Forelimb muscle (tissue), 1 donor: ENCODE measurements around the gene C2CD4D. TPM values are rescaled to one million over a fixed set of nuclear protein-coding genes. Genes with fewer than 3 reads are reported as not detected.
"Not testable (repeated sequence)": the region's sequence is repeated elsewhere in the genome, so short reads cannot be mapped to it uniquely, and the experiment has no call there.

ENCODE experiments used
- DNase-seq: peaks from one replicate; pipeline ENCODE4 v3.0.0-alpha.2; 2013; ENCODE audit warnings: low read depth
- polyA plus RNA-seq: library from polyadenylated mRNA; unstranded; fragments of 120-200 nt; gene quantifications from one replicate; pipeline ENCODE4 v1.2.1, GENCODE V29; 2013; ENCODE audit not compliant: insufficient read length

The C2CD4D gene
- polyA plus RNA-seq: 0.23 TPM

DNA sequence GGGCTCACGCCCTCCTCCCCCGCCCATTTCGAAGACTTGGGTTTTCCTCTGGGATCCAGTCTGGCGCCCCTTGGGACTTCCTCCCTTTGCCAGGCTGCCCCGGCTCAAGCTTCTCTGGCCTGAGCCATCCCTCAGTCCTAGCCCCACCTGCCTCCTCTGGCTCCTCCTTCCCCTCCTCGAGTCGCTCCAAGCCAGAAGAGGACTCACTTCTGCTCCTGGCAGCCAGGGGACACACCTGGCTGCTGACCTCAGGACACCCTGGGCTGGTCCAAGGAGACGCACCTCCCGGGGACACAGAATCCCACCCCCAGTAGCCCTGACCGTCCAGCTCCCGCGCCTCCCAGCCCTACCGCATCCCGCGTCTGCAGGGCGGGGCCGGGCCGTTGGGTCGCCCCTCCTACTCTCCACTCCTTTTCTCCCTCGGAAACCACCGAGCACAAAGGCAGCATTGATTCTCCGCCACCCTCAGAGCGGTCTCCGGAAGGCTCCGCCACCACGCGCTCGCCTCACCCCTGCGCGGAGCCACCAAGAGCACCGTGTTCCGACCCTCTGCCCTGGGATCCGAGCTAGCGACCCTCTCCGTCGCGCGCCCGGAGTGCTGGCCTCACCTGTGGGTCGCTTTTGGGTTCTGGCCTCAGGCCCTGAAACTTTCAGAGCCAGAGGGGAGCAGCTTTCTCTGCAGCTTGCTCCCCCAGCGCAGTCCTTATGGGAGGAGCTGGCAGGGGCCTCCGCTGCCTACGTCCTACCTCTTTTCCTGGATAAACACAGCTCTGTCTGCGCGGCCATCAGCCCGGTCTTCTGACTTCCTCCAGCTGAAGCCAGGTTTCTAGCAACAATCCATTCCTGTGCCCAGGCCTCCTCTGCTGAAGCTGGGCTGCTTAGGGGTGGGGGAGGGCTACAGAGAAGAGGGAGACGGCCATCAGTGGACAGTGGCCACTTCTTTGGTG is at the start of gene C2CD4D:
TSS of gene C2CD4D (minus strand) at position 364 of the 947 bp plus-strand sequence. CDS start 831 bp downstream, outside the sequence.
- DNase-seq: no peak

- DNase-seq: no peak
Measured at GRCh38 chr1:151888972-151889570, 49.5 kb upstream of the C2CD4D start.

- no peak for DNase-seq
Measured at GRCh38 chr1:151887028-151887427, 47.4 kb upstream of the C2CD4D start.

DNA sequence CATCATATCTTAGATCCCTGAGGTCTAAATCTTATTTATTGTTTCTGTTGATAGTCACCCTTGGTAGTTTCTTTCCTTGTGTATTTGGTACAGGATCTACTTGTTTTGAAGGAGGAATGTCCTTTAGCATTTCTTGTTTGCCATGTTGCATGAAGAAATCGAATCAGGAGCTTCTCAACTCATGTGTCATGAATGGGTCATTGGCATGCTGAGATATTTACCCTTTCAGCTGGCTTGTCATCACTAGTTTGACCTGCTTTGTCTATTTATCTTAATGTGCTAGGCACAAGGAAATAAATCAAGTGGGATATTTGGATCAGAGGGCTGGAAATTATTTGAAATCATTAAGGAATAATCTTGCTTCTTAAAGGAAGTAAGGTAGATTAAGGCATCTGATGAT is 45.9 kb upstream of the C2CD4D start:
- no peak for DNase-seq

DNA sequence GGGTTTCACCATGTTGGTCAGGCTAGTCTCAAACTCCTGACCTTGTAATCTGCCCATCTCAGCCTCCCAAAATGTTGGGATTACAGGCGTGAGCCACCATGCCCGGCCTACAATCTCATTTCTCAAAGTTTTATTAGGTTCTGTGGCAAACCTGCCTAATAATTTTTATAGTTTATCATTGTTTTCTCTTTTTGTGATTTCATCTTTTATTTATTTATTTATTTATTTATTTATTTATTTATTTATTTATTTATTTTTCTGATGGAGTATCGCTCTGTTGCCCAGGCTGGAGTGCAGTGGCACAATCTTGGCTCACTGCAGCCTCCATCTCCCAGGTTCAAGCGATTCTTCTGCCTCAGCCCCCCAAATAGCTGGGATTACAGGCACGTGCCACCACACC is 45.3 kb upstream of the C2CD4D start:
- not testable (repeated sequence) for DNase-seq

DNA sequence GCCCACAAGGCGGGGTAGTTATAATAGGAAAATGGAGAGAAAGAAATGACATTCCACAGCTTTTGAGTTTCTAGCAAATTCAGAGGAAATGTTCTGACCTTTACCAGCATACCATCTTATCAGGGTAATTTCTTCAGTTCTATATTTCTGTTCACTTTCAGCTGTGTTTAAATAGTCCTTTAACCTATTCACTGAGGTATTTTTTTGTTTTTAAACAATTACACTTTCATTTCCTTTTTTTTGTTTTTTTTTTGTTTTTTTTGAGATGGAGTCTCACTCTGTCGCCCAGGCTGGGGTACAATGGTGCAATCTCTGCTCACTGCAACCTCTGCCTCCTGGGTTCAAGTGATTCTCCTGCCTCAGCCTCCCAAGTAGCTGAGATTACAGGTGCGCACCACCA is 44.8 kb upstream of the C2CD4D start:
- DNase-seq: not testable (repeated sequence)

GRCh38 chr1:151883898-151884297 is 44.3 kb upstream of the C2CD4D start:
- not testable (repeated sequence) for DNase-seq

DNA sequence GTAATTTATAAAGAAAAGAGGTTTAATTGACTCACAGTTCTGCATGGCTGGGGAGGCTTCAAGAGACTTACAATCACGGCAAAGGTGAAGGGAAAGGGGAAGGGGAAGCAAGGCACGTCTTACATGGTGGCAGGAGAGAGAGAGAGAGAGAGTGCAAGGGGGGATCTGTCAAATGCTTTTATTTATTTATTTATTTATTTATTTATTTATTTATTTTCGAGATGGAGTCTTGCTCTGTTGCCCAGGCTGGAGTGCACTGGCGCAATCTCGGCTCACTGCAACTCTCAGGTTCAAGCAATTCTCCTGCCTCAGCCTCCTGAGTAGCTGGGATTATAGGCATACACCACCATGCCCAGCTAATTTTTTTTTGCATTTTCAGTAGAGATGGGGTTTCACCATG is 43.3 kb upstream of the C2CD4D start:
- DNase-seq: not testable (repeated sequence)

DNA sequence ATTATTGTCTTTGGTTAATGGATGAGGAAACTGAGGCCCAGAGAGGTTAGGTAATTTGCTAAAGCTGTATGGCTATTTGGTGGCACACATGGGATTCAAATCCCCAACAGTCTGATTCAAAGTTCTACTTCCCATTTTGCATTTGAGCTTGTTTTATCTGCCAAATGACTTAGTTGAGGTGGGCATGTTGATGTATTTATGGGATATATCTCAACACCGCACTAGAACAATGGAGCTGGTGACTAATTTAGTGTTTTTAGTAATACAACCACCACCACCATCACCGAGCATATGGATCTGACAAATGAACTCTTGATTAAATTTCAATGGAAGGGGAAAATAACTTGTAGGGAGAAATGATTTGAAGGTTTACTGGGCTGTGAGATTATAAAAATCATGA is 42.8 kb upstream of the C2CD4D start:
- no peak for DNase-seq

- DNase-seq: no peak
Measured at GRCh38 chr1:151881479-151881878, 41.9 kb upstream of the C2CD4D start.

GRCh38 chr1:151875419-151876097 is 35.9 kb upstream of the C2CD4D start:
- DNase-seq: no peak

GRCh38 chr1:151872776-151873175 is 33.2 kb upstream of the C2CD4D start:
- not testable (repeated sequence) for DNase-seq

- no peak for DNase-seq
Measured at GRCh38 chr1:151871284-151872030, 31.8 kb upstream of the C2CD4D start.

DNA sequence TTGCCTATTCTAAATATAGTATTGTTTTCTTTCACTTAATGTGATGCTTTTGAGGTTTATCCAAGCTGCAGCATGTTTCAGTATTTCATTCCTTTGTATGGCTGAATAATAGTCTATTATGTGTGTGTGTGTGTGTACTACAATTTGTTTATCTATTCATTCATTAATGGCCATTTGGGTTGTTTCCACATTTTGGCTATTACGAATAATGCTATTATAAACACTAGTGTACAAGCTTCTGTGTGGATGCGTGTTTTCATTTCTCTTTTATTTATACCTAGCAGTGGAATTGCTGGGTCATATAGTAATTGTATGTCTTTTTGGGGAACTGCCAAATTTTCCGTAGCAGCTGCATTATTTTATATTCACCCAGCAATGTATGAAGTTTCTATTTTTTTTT is 28.9 kb upstream of the C2CD4D start:
- DNase-seq: no peak

DNA sequence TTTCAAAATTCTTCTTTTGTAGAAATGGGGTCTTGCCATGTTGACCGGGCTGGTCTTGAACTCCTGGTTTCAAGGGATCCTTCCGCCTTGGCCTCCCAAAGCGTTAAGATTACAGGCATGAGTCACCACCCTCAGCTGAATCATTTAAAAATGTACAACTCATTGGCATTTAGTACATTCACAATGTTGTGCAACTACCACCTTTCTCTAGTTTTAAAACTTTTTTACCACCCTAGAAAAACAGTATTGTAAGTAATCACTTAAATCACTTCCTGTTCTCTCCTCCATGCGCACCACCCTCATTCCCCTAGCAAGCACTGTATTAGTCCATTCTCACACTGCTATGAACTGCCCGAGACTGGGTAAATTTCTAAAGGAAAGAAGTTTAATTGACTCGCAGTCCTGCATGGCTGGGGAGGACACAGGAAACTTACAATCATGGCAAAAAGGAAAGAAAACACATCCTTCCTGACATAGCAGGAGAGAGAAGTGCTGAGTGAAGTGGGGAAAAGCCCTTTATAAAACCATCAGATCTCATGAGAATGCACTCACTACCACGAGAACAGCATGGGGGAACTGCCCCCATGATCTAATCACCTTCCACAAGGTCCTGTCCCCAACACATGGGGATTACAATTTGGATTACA is 28.3 kb upstream of the C2CD4D start:
- DNase-seq: no peak

DNA sequence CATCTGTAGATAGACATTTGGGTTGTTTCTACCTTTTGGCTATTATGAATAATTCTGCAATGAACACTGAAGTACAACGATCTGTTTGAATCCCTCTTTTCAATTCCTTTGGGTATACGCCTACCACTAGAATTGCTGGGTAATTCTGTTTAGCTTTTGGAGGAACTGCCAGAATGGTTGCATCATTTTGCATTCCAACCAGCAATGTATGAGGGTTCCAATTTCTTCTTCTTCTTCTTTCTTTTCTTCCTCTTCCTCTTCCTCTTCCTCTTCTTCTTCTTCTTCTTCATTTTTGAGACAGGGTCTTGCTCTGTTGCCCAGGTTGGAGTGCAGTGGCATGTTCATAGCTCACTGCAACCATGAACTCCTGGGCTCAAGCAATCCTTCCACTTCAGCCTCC is 27.7 kb upstream of the C2CD4D start:
- no peak for DNase-seq

GRCh38 chr1:151864411-151864810 is 24.8 kb upstream of the C2CD4D start:
- DNase-seq: no peak

DNA sequence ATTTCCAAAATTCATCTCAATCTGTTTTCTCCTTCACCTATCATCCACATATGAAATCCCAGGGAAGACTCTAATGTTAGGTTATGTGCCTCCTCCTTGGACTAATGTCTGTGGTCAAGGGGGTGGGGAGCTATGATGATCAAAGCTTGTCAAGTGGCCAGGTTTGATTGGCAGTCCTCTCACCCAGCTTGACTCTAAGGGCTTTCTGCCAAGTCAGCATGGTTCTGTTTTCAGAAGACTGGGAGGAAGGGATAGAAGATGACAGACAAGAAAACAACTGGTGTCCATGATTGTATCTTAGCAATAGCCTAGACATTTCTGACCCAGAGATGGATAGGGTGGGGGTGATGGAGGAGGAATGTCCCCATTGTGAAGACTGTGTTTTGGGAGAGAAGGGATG is 23.0 kb upstream of the C2CD4D start:
- DNase-seq: no peak

- no peak for DNase-seq
Measured at GRCh38 chr1:151860504-151861187, 21.0 kb upstream of the C2CD4D start.

- no peak for DNase-seq
Measured at GRCh38 chr1:151859891-151860293, 20.3 kb upstream of the C2CD4D start.
